PC-9 (cell line): ENCODE data around the gene PUM1. TPM values are rescaled to one million over a fixed set of nuclear protein-coding genes. Genes with fewer than 3 reads are reported as not detected.

Experiments
- BruUV-seq: library from RNA; stranded (reverse); fragments of 400-500 nt; replicated peaks from 2 replicates; lab custom pipeline; 2021; lab: Mats Ljungman, UMichigan
- CTCF ChIA-PET: fragments of 300-600 bp; sonication (Branson Sonifier 250); formaldehyde crosslinking; loops from one replicate; lab custom pipeline; 2022; ENCODE audit warnings: antibody characterized with exemption; lab: Charles Lee
- POLR2A ChIA-PET: fragments of 300-600 bp; sonication (Branson Sonifier 250); formaldehyde crosslinking; loops from one replicate; lab custom pipeline; 2022; ENCODE audit warnings: antibody characterized with exemption; ENCODE audit not compliant: unreplicated experiment; lab: Charles Lee
- DNase-seq, 2 experiments: peaks; one replicate each; pipeline versions ENCODE4 v3.0.0 to v3.0.0-alpha.2; 2015 to 2022; ENCODE audit warnings: mixed read lengths in 1 of 2
- H2AFZ ChIP-seq: fragments of 200-600 bp; sonication (generic); 2 replicates; pipeline ENCODE4 v1.8.1; 2017; ENCODE audit warnings: antibody characterized with exemption
- H3F3A ChIP-seq: fragments of 200-600 bp; sonication (generic); 2 replicates; pipeline ENCODE4 v1.8.1; 2017; ENCODE audit warnings: antibody characterized with exemption, mild to moderate bottlenecking, low read depth; ENCODE audit not compliant: insufficient read depth
- H3K27ac ChIP-seq: fragments of 200-600 bp; sonication (generic); 2 replicates; pipeline ENCODE4 v1.6.1; 2016; ENCODE audit warnings: mixed run types
- H3K27me3 ChIP-seq: fragments of 200-600 bp; sonication (generic); 2 replicates; pipeline ENCODE4 v1.6.1; 2016; ENCODE audit warnings: low read depth, mixed run types; ENCODE audit not compliant: insufficient read depth
- H3K36me3 ChIP-seq: fragments of 200-600 bp; sonication (generic); 2 replicates; pipeline ENCODE4 v1.6.1; 2016; ENCODE audit warnings: low read depth, mixed run types
- H3K4me1 ChIP-seq: fragments of 200-600 bp; sonication (generic); replicated peaks from 2 replicates; pipeline ENCODE4 v1.6.1; 2016; ENCODE audit warnings: mixed run types; ENCODE audit not compliant: insufficient read depth
- H3K4me2 ChIP-seq: fragments of 200-600 bp; sonication (generic); 2 replicates; pipeline ENCODE4 v1.6.1; 2017; ENCODE audit warnings: mixed run types
- H3K4me3 ChIP-seq: fragments of 200-600 bp; sonication (generic); 2 replicates; pipeline ENCODE4 v1.6.1; 2016; ENCODE audit warnings: mixed run types
- H3K79me2 ChIP-seq: fragments of 200-600 bp; sonication (generic); 2 replicates; pipeline ENCODE4 v1.6.1; 2017; ENCODE audit warnings: low read depth, mixed run types
- H3K9me2 ChIP-seq: fragments of 200-600 bp; sonication (generic); 2 replicates; pipeline ENCODE4 v1.8.1; 2017; ENCODE audit warnings: mild to moderate bottlenecking; ENCODE audit not compliant: insufficient read depth
- H3K9me3 ChIP-seq: fragments of 200-600 bp; sonication (generic); 2 replicates; pipeline ENCODE4 v1.8.1; 2016; ENCODE audit warnings: low read depth; ENCODE audit not compliant: insufficient read depth
- H4K20me1 ChIP-seq: fragments of 200-600 bp; sonication (generic); 2 replicates; pipeline ENCODE4 v1.8.1; 2017; ENCODE audit not compliant: insufficient read depth
- CTCF ChIP-seq: fragments of 200-600 bp; sonication (generic); conservative IDR thresholded peaks from 2 replicates; pipeline ENCODE4 v1.6.1; 2017; ENCODE audit warnings: mixed run types, antibody characterized with exemption, mild to moderate bottlenecking, moderate library complexity
- EZH2 ChIP-seq: fragments of 200-600 bp; sonication (generic); IDR thresholded peaks from 2 replicates; pipeline ENCODE4 v1.8.0; 2017; ENCODE audit warnings: antibody characterized with exemption, low read depth
- intact Hi-C: fragments of 100-400 bp; cut with micrococcal nuclease; formaldehyde crosslinking; loops from one replicate; pipeline ENCODE4 v1.10.0; 2022; ENCODE audit not compliant: unreplicated experiment
- total RNA-seq: library from RNA; stranded (reverse); gene quantifications from 2 replicates; pipeline ENCODE4 v1.2.3, GENCODE V29; 2021

PUM1 gene
- total RNA-seq, 1 experiment from 2014 or later: 117 TPM

GRCh38 chr1:30914587-30914922, 151.0 kb downstream of the PUM1 start:
- ChIA-PET CTCF (no interaction called here), POLR2A (interaction anchor here (0.6 kb wide), 1 partner anchor 65 kb away, joined by 3 read pairs; no protein-coding TSS in a partner anchor)

GRCh38 chr1:30912913-30913652, 152.4 kb downstream of the PUM1 start:
- H3K36me3 ChIP-seq: no peaks in the 10 kb centered on the region
- H4K20me1 ChIP-seq: no peaks in the 10 kb centered on the region
- intact Hi-C loops: no loop called here
- no peaks in the 10 kb centered on the region for H3K9me2 ChIP-seq
- CTCF ChIA-PET: interaction anchor here (0.6 to 1.0 kb wide), 4 partner anchors 12 to 419 kb away, joined by 3 to 4 read pairs (median 3); no protein-coding TSS in a partner anchor
- H3K4me2 ChIP-seq: no peak overlapping the region
- peaks cover 17% of the 10 kb centered on the region for H3K4me1 ChIP-seq
- H3K9me3 ChIP-seq: no peaks in the 10 kb centered on the region
- POLR2A ChIA-PET: interaction anchor here (0.6 kb wide), 2 partner anchors 18 to 105 kb away, joined by 3 to 6 read pairs; no protein-coding TSS in a partner anchor
- H3K4me3 ChIP-seq: no peak overlapping the region
- H2AFZ ChIP-seq: no peak overlapping the region
- TF ChIP-seq CTCF (no peak), EZH2 (no peak)
- no peaks in the 10 kb centered on the region for H3K27me3 ChIP-seq
- BruUV-seq: no TSS peak
- H3K79me2 ChIP-seq: no peaks in the 10 kb centered on the region
- no peak for DNase-seq
- H3F3A ChIP-seq: no peaks in the 10 kb centered on the region
- H3K27ac ChIP-seq: no peak overlapping the region

More at GRCh38 chr1:30914587-30914922, 151.0 kb downstream of the PUM1 start:
- DNase-seq: no peak
- no peak overlapping the region for H3K4me3 ChIP-seq
- no peaks in the 10 kb centered on the region for H3F3A ChIP-seq
- intact Hi-C loops: no loop called here
- no peaks in the 10 kb centered on the region for H4K20me1 ChIP-seq
- peaks cover 10% of the 10 kb centered on the region for H3K4me1 ChIP-seq
- H3K27me3 ChIP-seq: no peaks in the 10 kb centered on the region
- H3K9me3 ChIP-seq: no peaks in the 10 kb centered on the region
- TF ChIP-seq EZH2 (no peak), CTCF (no peak)
- H3K9me2 ChIP-seq: no peaks in the 10 kb centered on the region
- BruUV-seq: no TSS peak
- H3K79me2 ChIP-seq: no peaks in the 10 kb centered on the region
- no peaks in the 10 kb centered on the region for H3K36me3 ChIP-seq
- no peak overlapping the region for H3K4me2 ChIP-seq
- no peak overlapping the region for H3K27ac ChIP-seq
- no peak overlapping the region for H2AFZ ChIP-seq

- H4K20me1 ChIP-seq: no peaks in the 10 kb centered on the region
- DNase-seq: no peak
- H3K9me3 ChIP-seq: no peaks in the 10 kb centered on the region
- H3K4me2 ChIP-seq: no peak overlapping the region
- H3K9me2 ChIP-seq: no peaks in the 10 kb centered on the region
- H3F3A ChIP-seq: no peaks in the 10 kb centered on the region
- no peaks in the 10 kb centered on the region for H3K79me2 ChIP-seq
- no peaks in the 10 kb centered on the region for H3K36me3 ChIP-seq
- H3K27me3 ChIP-seq: no peaks in the 10 kb centered on the region
- H3K4me1 ChIP-seq: peaks cover 17% of the 10 kb centered on the region
- intact Hi-C loops: no loop called here
- ChIA-PET POLR2A (no interaction called here), CTCF (interaction anchor here (1.0 to 2.8 kb wide), 3 partner anchors 110 to 132 kb away, joined by 3 to 31 read pairs (median 5); no protein-coding TSS in a partner anchor)
- no TSS peak for BruUV-seq
- TF ChIP-seq EZH2 (no peak), CTCF (no peak)
- no peak overlapping the region for H3K4me3 ChIP-seq
- no peak overlapping the region for H2AFZ ChIP-seq
- H3K27ac ChIP-seq: no peak overlapping the region
These were observed 153.3 kb downstream of the PUM1 start for GRCh38 chr1:30912224-30912623.
